ENCODE measurements around the gene CTIF.

- TF ChIP-seq CTCF (IDR thresholded peaks at IDR 0.05) (no peak), ZFX (IDR thresholded peaks at IDR 0.05; ENCODE audit: borderline replicate concordance) (no peak)
These were observed 5.3 kb upstream of the CTIF start for GRCh38 chr18:48533340-48534070.

Measured in 22Rv1 (cell line).